ENCODE results near the gene DPF3.

DNA sequence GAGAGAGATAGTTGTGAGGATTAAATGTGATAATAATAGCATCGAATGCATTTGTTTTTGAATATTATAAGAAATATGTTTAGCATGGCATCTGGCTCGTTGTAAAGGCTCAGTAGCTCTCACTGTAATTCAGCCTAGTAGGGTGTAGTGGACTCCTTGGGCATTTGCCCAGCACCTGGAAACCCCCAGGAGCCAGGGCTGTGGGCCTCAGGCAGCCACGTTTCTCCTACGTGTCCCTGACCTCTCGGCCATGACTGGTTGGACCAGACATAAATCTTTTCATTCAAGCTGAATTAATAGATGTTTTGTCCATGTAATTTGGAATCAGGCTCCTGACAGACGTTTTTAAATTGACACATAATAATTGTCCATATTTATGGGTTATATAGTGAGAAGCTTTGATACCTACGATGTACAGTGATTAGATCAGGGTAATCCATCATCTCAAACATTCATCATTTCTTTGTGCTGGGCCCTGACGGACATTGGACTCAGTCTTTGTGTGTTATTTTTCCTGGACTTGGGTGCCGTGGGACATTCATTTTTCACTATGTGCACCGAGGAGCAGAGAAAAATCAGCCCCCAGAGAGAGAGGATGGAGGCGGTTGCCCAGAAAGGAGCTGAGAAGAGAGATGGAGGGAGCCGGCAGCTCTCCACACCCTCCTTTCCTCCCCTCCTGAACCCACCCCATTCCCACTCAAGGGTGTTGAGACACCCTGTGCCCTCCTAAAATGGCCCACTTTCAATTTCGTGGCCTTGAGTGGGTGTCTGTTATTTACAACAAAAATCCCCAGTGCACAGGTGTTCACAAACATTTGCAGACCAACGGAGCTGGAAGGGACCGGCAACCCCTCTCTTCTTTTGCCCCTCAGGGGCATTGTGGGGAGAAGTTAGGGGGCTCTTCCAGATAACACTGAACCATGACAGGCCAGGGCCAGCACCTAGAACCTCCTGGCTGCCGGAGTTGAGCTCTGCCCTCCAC lies 296.4 kb downstream of the DPF3 start:
- TF ChIP-seq, protein P1, sequence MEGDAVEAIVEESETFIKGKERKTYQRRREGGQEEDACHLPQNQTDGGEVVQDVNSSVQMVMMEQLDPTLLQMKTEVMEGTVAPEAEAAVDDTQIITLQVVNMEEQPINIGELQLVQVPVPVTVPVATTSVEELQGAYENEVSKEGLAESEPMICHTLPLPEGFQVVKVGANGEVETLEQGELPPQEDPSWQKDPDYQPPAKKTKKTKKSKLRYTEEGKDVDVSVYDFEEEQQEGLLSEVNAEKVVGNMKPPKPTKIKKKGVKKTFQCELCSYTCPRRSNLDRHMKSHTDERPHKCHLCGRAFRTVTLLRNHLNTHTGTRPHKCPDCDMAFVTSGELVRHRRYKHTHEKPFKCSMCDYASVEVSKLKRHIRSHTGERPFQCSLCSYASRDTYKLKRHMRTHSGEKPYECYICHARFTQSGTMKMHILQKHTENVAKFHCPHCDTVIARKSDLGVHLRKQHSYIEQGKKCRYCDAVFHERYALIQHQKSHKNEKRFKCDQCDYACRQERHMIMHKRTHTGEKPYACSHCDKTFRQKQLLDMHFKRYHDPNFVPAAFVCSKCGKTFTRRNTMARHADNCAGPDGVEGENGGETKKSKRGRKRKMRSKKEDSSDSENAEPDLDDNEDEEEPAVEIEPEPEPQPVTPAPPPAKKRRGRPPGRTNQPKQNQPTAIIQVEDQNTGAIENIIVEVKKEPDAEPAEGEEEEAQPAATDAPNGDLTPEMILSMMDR (IDR thresholded peaks at IDR 0.05), result no peak
- TF ChIP-seq POLR2A (IDR thresholded peaks at IDR 0.05), result no peak

Measured in esophagus squamous epithelium (tissue), 4 donors.